Smooth muscle cell (in vitro differentiated cells): ENCODE data around the gene OSCP1. TPM values are rescaled to one million over a fixed set of nuclear protein-coding genes. Genes with fewer than 3 reads are reported as not detected.

Experiments
- DNase-seq: peaks from one replicate; lab custom pipeline; 2025; ENCODE audit not compliant: unreplicated experiment; lab: John Stamatoyannopoulos, UW
- H2AFZ ChIP-seq: fragments of 200-600 bp; sonication (generic); 2 replicates; pipeline ENCODE4 v1.6.0; 2016; ENCODE audit warnings: antibody characterized with exemption, low read depth, mild to moderate bottlenecking
- H3F3A ChIP-seq: fragments of 200-600 bp; sonication (generic); 2 replicates; pipeline ENCODE4 v1.6.0; 2017; ENCODE audit warnings: antibody characterized with exemption, low read depth
- H3K27ac ChIP-seq: fragments of 200-600 bp; sonication (generic); 2 replicates; pipeline ENCODE4 v1.5.1; 2016; ENCODE audit warnings: low read depth, mild to moderate bottlenecking
- H3K27me3 ChIP-seq: fragments of 200-600 bp; sonication (generic); 2 replicates; pipeline ENCODE4 v1.6.1; 2016; ENCODE audit warnings: low read depth, mild to moderate bottlenecking
- H3K36me3 ChIP-seq: fragments of 200-600 bp; sonication (generic); 2 replicates; pipeline ENCODE4 v1.5.1; 2016; ENCODE audit warnings: low read depth
- H3K4me1 ChIP-seq: fragments of 200-600 bp; sonication (generic); 2 replicates; pipeline ENCODE4 v1.5.1; 2016; ENCODE audit warnings: low read depth
- H3K4me2 ChIP-seq: fragments of 200-600 bp; sonication (generic); 2 replicates; pipeline ENCODE4 v1.6.0; 2016; ENCODE audit warnings: mild to moderate bottlenecking
- H3K4me3 ChIP-seq: fragments of 200-600 bp; sonication (generic); 2 replicates; pipeline ENCODE4 v1.5.1; 2016; ENCODE audit warnings: mild to moderate bottlenecking
- H3K79me2 ChIP-seq: fragments of 200-600 bp; sonication (generic); 2 replicates; pipeline ENCODE4 v1.6.0; 2016; ENCODE audit warnings: low read depth, mild to moderate bottlenecking
- H3K9ac ChIP-seq: fragments of 200-600 bp; sonication (generic); 2 replicates; pipeline ENCODE4 v1.6.0; 2016; ENCODE audit warnings: low read depth
- H3K9me3 ChIP-seq: fragments of 200-600 bp; sonication (generic); replicated peaks from 2 replicates; pipeline ENCODE4 v1.5.1; 2016; ENCODE audit warnings: low read depth
- H4K20me1 ChIP-seq: fragments of 200-600 bp; sonication (generic); 2 replicates; pipeline ENCODE4 v1.6.0; 2016; ENCODE audit warnings: low read depth
- CTCF ChIP-seq: fragments of 200-600 bp; sonication (generic); IDR thresholded peaks from 2 replicates; pipeline ENCODE4 v1.5.1; 2017; ENCODE audit warnings: borderline replicate concordance, mild to moderate bottlenecking, antibody characterized with exemption; ENCODE audit not compliant: insufficient read depth, poor library complexity, severe bottlenecking
- WGBS: methylation state at CpG from one replicate; pipeline ENCODE4 v1.1.7; 2016; ENCODE audit warnings: low lambda C conversion rate; 5-methylcytosine and 5-hydroxymethylcytosine counted together
- polyA plus RNA-seq: library from polyadenylated mRNA; unstranded; fragments of >200 nt; fragmentation: Nextera tagmentation; extraction: Ambion mirVana; gene quantifications from 2 replicates; pipeline ENCODE4 v1.2.1, GENCODE V29; 2016
- total RNA-seq: library from RNA; depleted of rRNA; stranded (reverse); fragments of >200 nt; gene quantifications from 2 replicates; pipeline ENCODE4 v1.2.3, GENCODE V29; 2014

OSCP1 gene
- total and polyA plus RNA-seq, 2 experiments from 2014 or later = 10.7 to 13.5 TPM

GRCh38 chr1:36419140-36419539 is 31.1 kb downstream of the OSCP1 start:
- TF ChIP-seq CTCF = no peak
- Histone ChIP-seq H3F3A (no peaks in the 10 kb centered on the region), H3K36me3 (no peaks in the 10 kb centered on the region), H3K4me1 (no peaks in the 10 kb centered on the region), H3K79me2 (no peaks in the 10 kb centered on the region), H4K20me1 (no peaks in the 10 kb centered on the region), H3K4me2 (no peak overlapping the region), H3K27ac (no peak overlapping the region), H3K9me3 (no peaks in the 10 kb centered on the region), H2AFZ (no peak overlapping the region), H3K27me3 (no peaks in the 10 kb centered on the region), H3K9ac (no peak overlapping the region), H3K4me3 (no peak overlapping the region)
- 92% methylated on average over 3 of the region's 3 CpGs for WGBS
- DNase-seq = no peak

GRCh38 chr1:36417931-36418330 is 32.3 kb downstream of the OSCP1 start:
- no peaks in the 10 kb centered on the region for H3F3A ChIP-seq
- H3K4me2 ChIP-seq = no peak overlapping the region
- WGBS = 96% methylated on average over 9 of the region's 9 CpGs
- no peaks in the 10 kb centered on the region for H3K4me1 ChIP-seq
- H3K79me2 ChIP-seq = no peaks in the 10 kb centered on the region
- H3K27me3 ChIP-seq = no peaks in the 10 kb centered on the region
- H3K36me3 ChIP-seq = no peaks in the 10 kb centered on the region
- H3K9me3 ChIP-seq = no peaks in the 10 kb centered on the region
- H3K9ac ChIP-seq = no peak overlapping the region
- no peak for TF ChIP-seq CTCF
- no peak overlapping the region for H3K27ac ChIP-seq
- H2AFZ ChIP-seq = no peak overlapping the region
- no peak overlapping the region for H3K4me3 ChIP-seq
- H4K20me1 ChIP-seq = no peaks in the 10 kb centered on the region
- DNase-seq = no peak

GRCh38 chr1:36415661-36416326 is 34.5 kb downstream of the OSCP1 start:
- Histone ChIP-seq H3K79me2 (no peaks in the 10 kb centered on the region), H3K27ac (no peak overlapping the region), H3K36me3 (no peaks in the 10 kb centered on the region), H3K27me3 (no peaks in the 10 kb centered on the region), H3K4me3 (no peak overlapping the region), H3K9me3 (no peaks in the 10 kb centered on the region), H3F3A (no peaks in the 10 kb centered on the region), H3K4me2 (no peak overlapping the region), H4K20me1 (no peaks in the 10 kb centered on the region), H2AFZ (no peak overlapping the region), H3K9ac (no peak overlapping the region), H3K4me1 (no peaks in the 10 kb centered on the region)
- DNase-seq = no peak
- no peak for TF ChIP-seq CTCF
- 95% methylated on average over 15 of the region's 15 CpGs for WGBS

GRCh38 chr1:36414384-36414783 is 35.9 kb downstream of the OSCP1 start:
- Histone ChIP-seq H2AFZ (no peak overlapping the region), H3K27ac (no peak overlapping the region), H3K4me1 (no peaks in the 10 kb centered on the region), H3K79me2 (no peaks in the 10 kb centered on the region), H3F3A (no peaks in the 10 kb centered on the region), H3K4me3 (no peak overlapping the region), H4K20me1 (no peaks in the 10 kb centered on the region), H3K36me3 (no peaks in the 10 kb centered on the region), H3K4me2 (no peak overlapping the region), H3K9me3 (no peaks in the 10 kb centered on the region), H3K27me3 (no peaks in the 10 kb centered on the region), H3K9ac (no peak overlapping the region)
- TF ChIP-seq CTCF = no peak
- 84% methylated on average over 4 of the region's 4 CpGs for WGBS
- DNase-seq = no peak
